HG03060 (cell line): Measurements from ENCODE around the gene WWOX.

Experiments
- ATAC-seq: cut with Tn5 transposase; IDR thresholded peaks from one replicate; pipeline ENCODE4 v1.9.1; 2021; ENCODE audit warnings: low read depth, moderate number of reproducible peaks; ENCODE audit not compliant: unreplicated experiment

Gene WWOX

GRCh38 chr16:78895681-78896080 lies 796.2 kb downstream of the WWOX start:
- no peak for ATAC-seq

- no peak for ATAC-seq
These were observed 796.8 kb downstream of the WWOX start for GRCh38 chr16:78896280-78896679.

GRCh38 chr16:78897299-78897698 lies 797.8 kb downstream of the WWOX start:
- no peak for ATAC-seq

GRCh38 chr16:78900044-78900811 lies 800.8 kb downstream of the WWOX start:
- no peak for ATAC-seq

- ATAC-seq: no peak
These were observed 801.5 kb downstream of the WWOX start for GRCh38 chr16:78900966-78901365.

- no peak for ATAC-seq
These were observed 802.9 kb downstream of the WWOX start for GRCh38 chr16:78902321-78902720.

- ATAC-seq: no peak
These were observed 803.8 kb downstream of the WWOX start for GRCh38 chr16:78903237-78903636.

- no peak for ATAC-seq
These were observed 804.4 kb downstream of the WWOX start for GRCh38 chr16:78903843-78904242.

- no peak for ATAC-seq
These were observed 806.7 kb downstream of the WWOX start for GRCh38 chr16:78906135-78906534.

- no peak for ATAC-seq
These were observed 809.8 kb downstream of the WWOX start for GRCh38 chr16:78909226-78909625.

- no peak for ATAC-seq
These were observed 816.4 kb downstream of the WWOX start for GRCh38 chr16:78915811-78916345.

GRCh38 chr16:78916928-78917545 lies 817.6 kb downstream of the WWOX start:
- no peak for ATAC-seq

- no peak for ATAC-seq
These were observed 819.4 kb downstream of the WWOX start for GRCh38 chr16:78918805-78919305.

GRCh38 chr16:78919852-78920251 lies 820.4 kb downstream of the WWOX start:
- ATAC-seq: no peak

- ATAC-seq: no peak
These were observed 821.2 kb downstream of the WWOX start for GRCh38 chr16:78920621-78921020.

- no peak for ATAC-seq
These were observed 825.8 kb downstream of the WWOX start for GRCh38 chr16:78925083-78925767.

GRCh38 chr16:78926723-78927210 lies 827.3 kb downstream of the WWOX start:
- no peak for ATAC-seq

- ATAC-seq: no peak
These were observed 828.3 kb downstream of the WWOX start for GRCh38 chr16:78927766-78928165.

- ATAC-seq: no peak
These were observed 830.4 kb downstream of the WWOX start for GRCh38 chr16:78929841-78930240.

GRCh38 chr16:78930561-78930960 lies 831.1 kb downstream of the WWOX start:
- no peak for ATAC-seq

- no peak for ATAC-seq
These were observed 831.8 kb downstream of the WWOX start for GRCh38 chr16:78931267-78931666.
